T-helper 17 cell (primary cell): Measurements from ENCODE around the gene OPN1SW. TPM values are rescaled to one million over a fixed set of nuclear protein-coding genes. Genes with fewer than 3 reads are reported as not detected.

ENCODE experiments used
- ATAC-seq: fragments of 150-1000 bp; cut with Tn5 transposase; 2 replicates; pipeline ENCODE4 v1.10.0; 2021; ENCODE audit warnings: mild to moderate bottlenecking, moderate library complexity
- DNase-seq, 3 donors: peaks; one replicate each; pipeline versions ENCODE4 v3.0.0 to v3.0.0-alpha.2; 2020 to 2021
- H3K9me3 ChIP-seq: one replicate; pipeline ENCODE4 v1.7.0; 2013; ENCODE audit warnings: low read length, mild to moderate bottlenecking; ENCODE audit not compliant: control insufficient read depth, poor library complexity, severe bottlenecking
- H3K27ac Mint-ChIP-seq: one replicate; pipeline ENCODE4 v1.8.0; 2022; ENCODE audit warnings: mild to moderate bottlenecking, moderate library complexity, mixed read lengths
- H3K27me3 Mint-ChIP-seq: one replicate; pipeline ENCODE4 v1.8.0; 2022; ENCODE audit warnings: mixed read lengths
- H3K36me3 Mint-ChIP-seq: one replicate; pipeline ENCODE4 v1.8.0; 2022; ENCODE audit warnings: low read depth, mixed read lengths
- H3K4me1 Mint-ChIP-seq: one replicate; pipeline ENCODE4 v1.8.0; 2022; ENCODE audit warnings: mild to moderate bottlenecking, mixed read lengths
- H3K4me3 Mint-ChIP-seq: one replicate; pipeline ENCODE4 v1.8.0; 2022; ENCODE audit warnings: mild to moderate bottlenecking, moderate library complexity, mixed read lengths
- total RNA-seq, 4 donors: library from RNA in 2 of 4; stranded (reverse) in 2 of 4; gene quantifications; one replicate each; pipeline ENCODE4 v1.2.3 and lab custom pipeline; 2022 to 2026

The OPN1SW gene
- total RNA-seq, 2 donors from 2014 or later: not detected

- Mint-ChIP-seq H3K4me1 (peaks cover 38% of the 10 kb centered on the region), H3K27me3 (peaks cover 4% of the 10 kb centered on the region), H3K36me3 (peaks cover 4% of the 10 kb centered on the region), H3K4me3 (no peak overlapping the region), H3K27ac (no peak overlapping the region)
- no peaks in the 10 kb centered on the region for H3K9me3 ChIP-seq
- no peak for DNase-seq
- no peak for ATAC-seq
Observed at GRCh38 chr7:128740996-128741395, 34.6 kb downstream of the OPN1SW start.

GRCh38 chr7:128739990-128740682 lies 35.5 kb downstream of the OPN1SW start:
- Mint-ChIP-seq H3K4me1 (peaks cover 38% of the 10 kb centered on the region), H3K27me3 (peaks cover 7% of the 10 kb centered on the region), H3K27ac (peak overlapping the region; percentile 98), H3K4me3 (peak overlapping the region; percentile 100), H3K36me3 (peaks cover 5% of the 10 kb centered on the region)
- H3K9me3 ChIP-seq: no peaks in the 10 kb centered on the region
- DNase-seq (no peak), ATAC-seq (no peak)

DNA sequence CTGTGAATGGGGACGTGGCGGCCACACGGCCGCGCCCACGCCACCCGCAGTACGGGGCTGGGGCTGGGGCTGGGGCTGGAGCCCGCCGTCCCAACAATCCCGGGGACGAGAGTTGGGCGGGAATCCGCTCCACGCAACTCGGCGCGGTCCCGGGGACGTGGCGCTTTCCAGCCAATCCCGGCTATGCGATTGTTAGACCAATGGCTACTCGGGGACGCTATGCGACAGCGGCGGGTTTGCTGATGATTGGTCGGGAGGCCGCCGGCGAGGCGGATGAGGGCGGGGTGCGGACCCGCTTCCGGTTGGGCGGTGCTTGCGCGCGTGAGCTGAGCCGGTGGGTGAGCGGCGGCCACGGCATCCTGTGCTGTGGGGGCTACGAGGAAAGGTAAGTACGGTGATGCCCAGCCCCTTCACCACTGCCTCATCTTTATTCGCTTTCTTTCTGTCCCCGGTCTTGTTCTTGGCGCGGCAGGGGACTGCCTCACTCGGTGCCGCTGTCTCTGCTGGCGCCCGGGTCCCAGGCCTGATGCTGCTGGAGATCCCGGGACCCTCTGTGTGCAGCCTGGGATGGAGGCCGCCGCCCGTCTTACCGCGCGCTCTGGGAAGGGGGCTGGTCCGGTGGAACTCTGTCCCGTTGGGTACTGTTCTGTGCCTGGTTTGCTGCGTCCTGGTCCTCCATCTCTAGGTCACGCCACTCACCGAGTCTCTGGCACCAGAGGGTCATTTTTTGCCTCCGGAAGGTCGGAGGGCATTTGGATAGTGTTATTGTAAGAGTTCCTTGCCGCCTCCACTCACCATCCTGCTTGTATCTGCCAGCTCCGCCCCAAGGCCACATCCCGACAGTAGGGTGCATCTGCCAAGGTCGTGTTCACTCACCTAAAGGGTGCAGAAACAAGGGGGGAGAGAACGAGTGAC lies 36.3 kb downstream of the OPN1SW start, which contains the start of gene CALU:
Gene CALU (plus strand): TSS at position 312 of the 915 bp plus-strand sequence. CDS start 9,225 bp downstream, outside the sequence.
- Mint-ChIP-seq H3K4me1 (peaks cover 37% of the 10 kb centered on the region), H3K36me3 (peaks cover 5% of the 10 kb centered on the region), H3K27me3 (peaks cover 9% of the 10 kb centered on the region), H3K4me3 (peak within 1 kb of the TSS; percentile 100), H3K27ac (peak within 1 kb of the TSS; percentile 98)
- peak; percentile 87 to 91 (median 91) for DNase-seq
- peak; percentile 97 for ATAC-seq
- H3K9me3 ChIP-seq: no peaks in the 10 kb centered on the region

DNA sequence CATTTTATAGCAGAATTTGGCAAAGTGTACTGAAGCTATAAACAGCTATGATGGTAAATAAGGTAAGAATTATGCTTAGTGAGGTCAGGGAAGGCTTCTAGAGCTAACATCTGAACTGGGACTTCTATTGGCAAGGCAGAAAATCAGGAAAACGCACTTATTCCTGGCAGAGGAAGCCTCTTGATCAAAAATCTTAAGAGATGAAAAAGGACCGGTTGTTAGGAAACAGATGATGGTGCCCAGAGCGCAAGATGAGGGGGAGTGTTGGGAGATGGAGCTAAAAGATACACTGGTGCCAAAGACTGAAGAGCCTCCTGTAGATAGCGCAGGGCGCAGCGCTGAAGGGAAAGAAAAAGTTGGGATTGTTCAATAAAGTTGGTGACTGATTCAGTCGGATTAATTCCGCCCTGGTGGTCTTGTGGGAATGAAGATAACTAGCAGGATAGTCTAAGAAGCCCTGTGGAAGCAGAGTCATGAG lies 37.0 kb downstream of the OPN1SW start:
- Mint-ChIP-seq H3K4me3 (peak overlapping the region; percentile 100), H3K4me1 (peaks cover 35% of the 10 kb centered on the region), H3K36me3 (peaks cover 5% of the 10 kb centered on the region), H3K27me3 (peaks cover 9% of the 10 kb centered on the region), H3K27ac (peak overlapping the region; percentile 98)
- H3K9me3 ChIP-seq: no peaks in the 10 kb centered on the region
- ATAC-seq (no peak), DNase-seq (no peak)

- Mint-ChIP-seq H3K4me3 (peak overlapping the region; percentile 100), H3K27me3 (peaks cover 9% of the 10 kb centered on the region), H3K4me1 (peaks cover 35% of the 10 kb centered on the region), H3K36me3 (peaks cover 5% of the 10 kb centered on the region), H3K27ac (peak overlapping the region; percentile 98)
- no peak for ATAC-seq
- no peaks in the 10 kb centered on the region for H3K9me3 ChIP-seq
- DNase-seq: no peak
Observed at GRCh38 chr7:128737867-128738385, 37.7 kb downstream of the OPN1SW start.

DNA sequence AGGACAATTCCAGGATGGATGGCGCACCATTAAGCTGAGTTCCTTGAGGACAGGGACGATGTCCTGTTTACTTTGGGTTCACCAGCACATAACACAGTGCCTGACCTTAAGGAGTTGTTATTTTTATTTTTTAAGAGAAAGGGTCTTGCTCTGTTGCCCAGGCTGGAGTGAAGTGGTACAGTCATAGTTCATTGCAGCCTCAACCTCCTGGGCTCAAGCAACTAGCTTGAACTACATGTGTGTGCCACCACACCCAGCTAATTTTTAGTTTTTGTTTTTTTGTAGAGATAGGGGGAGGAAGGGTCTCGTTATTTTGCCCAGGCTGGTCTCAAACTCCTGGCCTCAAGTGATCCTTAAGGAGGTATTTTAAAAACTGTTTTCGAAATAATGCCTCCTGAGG lies 38.2 kb downstream of the OPN1SW start:
- Mint-ChIP-seq H3K4me3 (no peak overlapping the region), H3K27ac (no peak overlapping the region), H3K27me3 (peaks cover 9% of the 10 kb centered on the region), H3K4me1 (peaks cover 33% of the 10 kb centered on the region), H3K36me3 (peaks cover 5% of the 10 kb centered on the region)
- no peaks in the 10 kb centered on the region for H3K9me3 ChIP-seq
- ATAC-seq (no peak), DNase-seq (no peak)

GRCh38 chr7:128735436-128735835 lies 40.2 kb downstream of the OPN1SW start:
- no peak overlapping the region for H3K27ac Mint-ChIP-seq
- DNase-seq: no peak

DNA sequence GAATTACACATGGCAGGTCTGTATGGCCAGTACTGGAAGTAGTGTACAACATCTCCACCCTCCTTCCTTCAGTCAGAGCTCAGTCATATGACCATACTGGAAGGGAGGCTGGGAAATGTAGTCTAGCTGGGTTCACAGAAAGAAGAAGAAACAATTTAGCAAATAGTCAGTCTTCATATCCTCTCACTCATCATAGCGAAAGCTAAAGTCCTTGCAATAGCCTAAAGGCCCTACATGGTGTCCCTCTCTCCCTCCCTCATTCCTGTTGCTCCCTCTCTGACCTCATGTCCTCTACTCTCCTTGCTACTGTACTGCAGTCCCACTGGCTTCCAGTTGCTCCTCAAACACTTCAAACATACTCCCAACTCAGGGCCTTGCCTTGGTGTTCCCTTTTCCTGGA lies 40.7 kb downstream of the OPN1SW start:
- Mint-ChIP-seq H3K27ac (no peak overlapping the region), H3K27me3 (peaks cover 23% of the 10 kb centered on the region), H3K4me3 (no peak overlapping the region), H3K36me3 (peaks cover 8% of the 10 kb centered on the region), H3K4me1 (peaks cover 19% of the 10 kb centered on the region)
- DNase-seq: no peak
- H3K9me3 ChIP-seq: no peaks in the 10 kb centered on the region
- no peak for ATAC-seq

More at GRCh38 chr7:128735436-128735835, 40.2 kb downstream of the OPN1SW start:
- no peak for ATAC-seq
- Mint-ChIP-seq H3K4me1 (peaks cover 23% of the 10 kb centered on the region), H3K27me3 (peaks cover 23% of the 10 kb centered on the region), H3K36me3 (peaks cover 8% of the 10 kb centered on the region), H3K4me3 (no peak overlapping the region)
- H3K9me3 ChIP-seq: no peaks in the 10 kb centered on the region

GRCh38 chr7:128733278-128733645 lies 42.3 kb downstream of the OPN1SW start:
- peaks cover 5% of the 10 kb centered on the region for H3K4me1 Mint-ChIP-seq
- H3K27ac Mint-ChIP-seq: no peak overlapping the region
- no peaks in the 10 kb centered on the region for H3K9me3 ChIP-seq
- H3K27me3 Mint-ChIP-seq: peaks cover 23% of the 10 kb centered on the region
- H3K4me3 Mint-ChIP-seq: no peak overlapping the region
- DNase-seq (no peak), ATAC-seq (no peak)
- peaks cover 5% of the 10 kb centered on the region for H3K36me3 Mint-ChIP-seq

DNA sequence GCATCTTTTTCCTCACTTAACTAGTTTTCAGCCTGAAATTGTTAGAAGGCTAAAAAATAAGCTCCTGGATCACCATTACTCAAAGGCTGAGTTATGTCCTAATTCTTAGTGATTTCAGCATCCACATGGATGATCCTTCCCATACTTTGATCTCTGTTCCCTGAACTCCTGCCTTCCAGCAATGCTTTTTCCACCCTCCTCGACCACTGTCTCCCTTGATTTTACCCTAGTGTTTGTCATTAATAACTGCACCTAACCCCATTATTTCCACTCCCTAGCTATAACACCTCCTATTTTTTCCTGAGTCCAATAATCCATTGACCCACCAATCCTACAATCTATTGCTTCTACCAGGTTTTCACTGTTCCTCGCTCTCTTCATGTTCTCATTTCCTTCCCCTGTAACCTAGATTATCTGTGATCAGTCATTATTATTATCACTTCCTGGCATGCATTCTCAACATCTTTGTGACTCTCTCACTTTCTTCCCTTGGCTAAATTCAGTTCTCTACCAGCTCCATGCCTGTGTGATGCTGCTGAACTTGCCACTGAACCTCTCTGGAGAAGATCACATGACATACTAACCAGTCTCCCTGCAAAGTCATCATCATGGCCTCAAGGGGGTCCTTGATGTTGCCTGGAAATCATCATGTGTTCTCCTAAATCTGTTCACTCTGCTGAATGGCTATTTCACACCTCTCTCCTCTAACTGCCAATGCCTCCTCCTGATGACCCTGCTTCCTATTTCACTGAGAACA lies 42.9 kb downstream of the OPN1SW start:
- H3K36me3 Mint-ChIP-seq: peaks cover 6% of the 10 kb centered on the region
- no peak for ATAC-seq
- DNase-seq: no peak

GRCh38 chr7:128731184-128731583 lies 44.4 kb downstream of the OPN1SW start:
- H3K9me3 ChIP-seq: no peaks in the 10 kb centered on the region
- ATAC-seq (no peak), DNase-seq (no peak)
- peaks cover 38% of the 10 kb centered on the region for H3K27me3 Mint-ChIP-seq
- peaks cover 10% of the 10 kb centered on the region for H3K36me3 Mint-ChIP-seq
- peaks cover 2% of the 10 kb centered on the region for H3K4me1 Mint-ChIP-seq
- no peak overlapping the region for H3K27ac Mint-ChIP-seq
- no peak overlapping the region for H3K4me3 Mint-ChIP-seq

More for the DNA sequence above, 42.9 kb downstream of the OPN1SW start:
- Mint-ChIP-seq H3K4me3 (no peak overlapping the region), H3K4me1 (peaks cover 2% of the 10 kb centered on the region), H3K27ac (no peak overlapping the region), H3K27me3 (peaks cover 28% of the 10 kb centered on the region)
- no peaks in the 10 kb centered on the region for H3K9me3 ChIP-seq

GRCh38 chr7:128729494-128729893 lies 46.1 kb downstream of the OPN1SW start:
- no peak overlapping the region for H3K4me3 Mint-ChIP-seq
- H3K36me3 Mint-ChIP-seq: peaks cover 9% of the 10 kb centered on the region
- peaks cover 51% of the 10 kb centered on the region for H3K27me3 Mint-ChIP-seq
- no peaks in the 10 kb centered on the region for H3K9me3 ChIP-seq
- no peak overlapping the region for H3K27ac Mint-ChIP-seq
- DNase-seq (no peak), ATAC-seq (no peak)
- H3K4me1 Mint-ChIP-seq: peaks cover 2% of the 10 kb centered on the region
